Measurements from ENCODE around the gene HOXC10.

The HOXC10 gene

DNA sequence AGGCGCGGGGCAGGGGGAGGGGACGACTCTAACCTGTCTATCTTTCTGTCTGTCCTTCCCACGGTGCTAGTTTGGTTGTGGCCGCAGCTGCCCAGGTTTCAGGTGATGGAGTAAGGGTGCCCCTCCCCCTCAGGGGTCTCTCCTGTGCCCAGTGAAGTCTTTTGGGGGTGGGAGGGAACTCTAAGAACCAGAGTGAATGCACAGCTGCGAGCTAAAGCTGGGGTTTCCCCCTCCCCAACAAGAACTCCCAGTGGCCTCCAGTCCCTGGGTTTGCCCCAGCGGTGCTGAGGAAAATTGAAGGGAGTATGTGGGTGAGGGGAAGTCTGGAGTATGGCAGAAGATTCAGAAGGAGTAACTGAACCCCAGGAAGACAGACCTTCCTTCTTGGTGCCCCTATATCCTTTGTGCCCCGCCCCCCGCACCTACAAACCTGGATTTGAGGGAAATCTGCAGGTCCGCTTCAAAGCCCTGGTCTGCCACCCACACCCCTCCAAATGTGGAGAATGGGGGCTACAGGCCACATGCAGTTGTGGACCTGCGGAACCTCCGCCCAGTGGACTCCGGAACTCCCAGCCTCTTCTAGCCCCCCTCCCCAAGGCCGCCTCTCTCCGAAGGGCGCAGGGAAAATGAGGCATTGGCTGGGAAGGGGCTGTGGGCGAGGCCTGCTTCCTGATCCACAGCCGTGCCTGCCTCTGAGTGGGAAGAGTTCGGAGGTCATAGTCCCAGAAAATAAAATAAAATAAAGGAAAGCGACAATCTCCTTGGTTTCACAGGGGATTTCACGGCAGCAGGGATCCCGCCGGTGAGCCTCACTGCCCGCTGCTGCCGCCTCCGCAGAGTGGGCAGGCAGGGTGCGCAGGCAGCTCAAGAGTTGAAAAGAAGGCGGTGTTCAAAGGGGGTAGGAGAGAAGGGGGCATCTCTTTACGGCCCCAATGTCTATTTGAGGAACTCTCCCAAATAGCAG is 11.6 kb downstream of the HOXC10 start:
- H3K23ac ChIP-seq (ENCODE audit: low read length): no peak overlapping the region
- H3K14ac ChIP-seq (ENCODE audit: low read length): no peak overlapping the region
- H2BK120ac ChIP-seq (ENCODE audit: insufficient read depth, low read length, poor library complexity): no peak overlapping the region
- H3K9me3 ChIP-seq (ENCODE audit: insufficient read depth, low read depth, low read length): peaks cover 21% of the 10 kb centered on the region
- H2AFZ ChIP-seq (ENCODE audit: insufficient read depth, low read length, poor library complexity): no peak overlapping the region
- no peak overlapping the region for H3K4me2 ChIP-seq (ENCODE audit: low read length)
- H4K91ac ChIP-seq (ENCODE audit: low read depth, low read length): no peak overlapping the region
- peaks cover 0 to 11% of the 10 kb centered on the region in 2 experiments for H3K4me1 ChIP-seq (ENCODE audit: control insufficient read depth in 1 of 2, insufficient read depth in 2 of 2, low read length in 2 of 2)
- no peak overlapping the region for H3K4me3 ChIP-seq (ENCODE audit: low read depth, low read length)
- H3K4ac ChIP-seq (ENCODE audit: low read depth, low read length): no peak overlapping the region
- no peak for DNase-seq
- no peak overlapping the region for H3K27ac ChIP-seq (ENCODE audit: low read depth, low read length)
- H3K27me3 ChIP-seq (ENCODE audit: insufficient read depth, low read length): peaks cover 97% of the 10 kb centered on the region
- no peak overlapping the region for H2BK12ac ChIP-seq (ENCODE audit: low read length)
- no peak overlapping the region for H2AK5ac ChIP-seq (ENCODE audit: low read length)
- no peak overlapping the region for H4K12ac ChIP-seq (ENCODE audit: low read depth, low read length)
- WGBS (ENCODE audit: extremely low coverage, insufficient coverage, insufficient read length): no CpG with 5 or more reads among the region's 29 CpGs
- no peak overlapping the region for H2BK5ac ChIP-seq (ENCODE audit: low read depth, low read length, poor library complexity)
- H3K79me1 ChIP-seq (ENCODE audit: low read length): no peaks in the 10 kb centered on the region
- no peak overlapping the region for H3K18ac ChIP-seq (ENCODE audit: low read length)
- H3K79me2 ChIP-seq (ENCODE audit: control insufficient read depth, insufficient read depth, low read length, poor library complexity): no peaks in the 10 kb centered on the region
- no peak overlapping the region for H4K8ac ChIP-seq (ENCODE audit: low read depth, low read length)
- H3K9ac ChIP-seq (ENCODE audit: low read length): no peak overlapping the region
- no peaks in the 10 kb centered on the region for H3K36me3 ChIP-seq (ENCODE audit: control insufficient read depth in 1 of 2, insufficient read depth in 2 of 2, low read length in 2 of 2)

- H3K4me2 ChIP-seq (ENCODE audit: low read length): no peak overlapping the region
- H2BK5ac ChIP-seq (ENCODE audit: low read depth, low read length, poor library complexity): no peak overlapping the region
- H2AK5ac ChIP-seq (ENCODE audit: low read length): no peak overlapping the region
- no peak overlapping the region for H3K4me3 ChIP-seq (ENCODE audit: low read depth, low read length)
- no peak overlapping the region for H2BK12ac ChIP-seq (ENCODE audit: low read length)
- H3K79me1 ChIP-seq (ENCODE audit: low read length): no peaks in the 10 kb centered on the region
- H3K4ac ChIP-seq (ENCODE audit: low read depth, low read length): no peak overlapping the region
- no peak overlapping the region for H3K14ac ChIP-seq (ENCODE audit: low read length)
- DNase-seq: peak in 1 of 2 donors; percentile 15
- H3K27me3 ChIP-seq (ENCODE audit: insufficient read depth, low read length): peaks cover 97% of the 10 kb centered on the region
- H3K18ac ChIP-seq (ENCODE audit: low read length): no peak overlapping the region
- no peak overlapping the region for H4K91ac ChIP-seq (ENCODE audit: low read depth, low read length)
- no peak overlapping the region for H4K12ac ChIP-seq (ENCODE audit: low read depth, low read length)
- H3K27ac ChIP-seq (ENCODE audit: low read depth, low read length): no peak overlapping the region
- H2BK120ac ChIP-seq (ENCODE audit: insufficient read depth, low read length, poor library complexity): no peak overlapping the region
- no peak overlapping the region for H3K9ac ChIP-seq (ENCODE audit: low read length)
- H3K23ac ChIP-seq (ENCODE audit: low read length): no peak overlapping the region
- H3K4me1 ChIP-seq (ENCODE audit: control insufficient read depth in 1 of 2, insufficient read depth in 2 of 2, low read length in 2 of 2): peaks cover 0 to 11% of the 10 kb centered on the region in 2 experiments
- peaks cover 23% of the 10 kb centered on the region for H3K9me3 ChIP-seq (ENCODE audit: insufficient read depth, low read depth, low read length)
- no peaks in the 10 kb centered on the region for H3K79me2 ChIP-seq (ENCODE audit: control insufficient read depth, insufficient read depth, low read length, poor library complexity)
- WGBS (ENCODE audit: extremely low coverage, insufficient coverage, insufficient read length): no CpG with 5 or more reads among the region's 35 CpGs
- H3K36me3 ChIP-seq (ENCODE audit: control insufficient read depth in 1 of 2, insufficient read depth in 2 of 2, low read length in 2 of 2): no peaks in the 10 kb centered on the region
- H2AFZ ChIP-seq (ENCODE audit: insufficient read depth, low read length, poor library complexity): no peak overlapping the region
- no peak overlapping the region for H4K8ac ChIP-seq (ENCODE audit: low read depth, low read length)
Observed at GRCh38 chr12:53997204-53998109, 12.5 kb downstream of the HOXC10 start.

DNA sequence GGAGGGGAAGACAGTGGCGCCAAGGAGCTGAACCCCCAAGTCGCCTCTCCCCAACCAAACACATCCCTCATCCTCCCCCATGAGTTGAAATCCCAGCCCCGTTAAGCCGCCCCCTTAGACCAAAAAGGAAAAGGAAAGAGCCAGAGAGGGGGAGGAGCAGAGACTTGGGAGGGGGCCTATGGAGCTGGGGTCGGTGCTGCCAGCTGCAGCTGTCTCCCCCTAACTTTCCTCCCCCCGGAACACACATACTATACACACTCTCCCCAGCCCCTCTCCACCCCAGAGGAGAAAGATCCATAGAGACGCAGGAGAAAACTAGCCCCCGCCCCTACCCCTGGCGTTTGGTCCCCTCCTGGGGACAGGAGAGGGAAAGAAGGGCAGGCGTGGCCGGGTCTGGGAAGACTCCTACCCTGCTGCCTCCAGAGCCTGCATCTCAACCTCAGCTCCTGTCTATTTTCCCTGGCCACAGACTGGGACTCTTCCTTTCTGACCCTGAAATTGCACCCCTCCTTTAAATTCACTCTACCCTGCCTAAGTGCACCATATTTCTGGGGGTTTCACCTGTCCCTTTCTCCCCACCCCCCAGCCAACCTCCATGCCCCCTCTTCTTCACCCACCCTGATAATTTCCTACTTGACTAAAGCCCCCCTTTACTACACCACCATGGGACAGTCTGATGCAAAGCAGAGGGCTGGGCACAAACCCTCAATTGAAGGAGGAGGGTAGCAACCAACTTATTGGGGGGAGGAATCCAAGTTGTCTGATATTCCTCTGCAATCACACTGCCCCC is 13.4 kb downstream of the HOXC10 start:
- Histone ChIP-seq H3K27ac (ENCODE audit: low read depth, low read length) (no peak overlapping the region), H3K23ac (ENCODE audit: low read length) (no peak overlapping the region), H3K4me2 (ENCODE audit: low read length) (no peak overlapping the region), H3K4ac (ENCODE audit: low read depth, low read length) (no peak overlapping the region), H3K36me3 (ENCODE audit: control insufficient read depth in 1 of 2, insufficient read depth in 2 of 2, low read length in 2 of 2) (no peaks in the 10 kb centered on the region), H3K4me3 (ENCODE audit: low read depth, low read length) (no peak overlapping the region), H2AFZ (ENCODE audit: insufficient read depth, low read length, poor library complexity) (no peak overlapping the region), H3K9me3 (ENCODE audit: insufficient read depth, low read depth, low read length) (peaks cover 22% of the 10 kb centered on the region), H3K18ac (ENCODE audit: low read length) (no peak overlapping the region), H2BK120ac (ENCODE audit: insufficient read depth, low read length, poor library complexity) (no peak overlapping the region), H3K79me2 (ENCODE audit: control insufficient read depth, insufficient read depth, low read length, poor library complexity) (no peaks in the 10 kb centered on the region), H2AK5ac (ENCODE audit: low read length) (no peak overlapping the region), H3K9ac (ENCODE audit: low read length) (no peak overlapping the region), H3K14ac (ENCODE audit: low read length) (no peak overlapping the region), H3K27me3 (ENCODE audit: insufficient read depth, low read length) (peaks cover 99% of the 10 kb centered on the region), H3K4me1 (ENCODE audit: control insufficient read depth in 1 of 2, insufficient read depth in 2 of 2, low read length in 2 of 2) (peaks cover 0 to 11% of the 10 kb centered on the region in 2 experiments), H4K8ac (ENCODE audit: low read depth, low read length) (no peak overlapping the region), H4K91ac (ENCODE audit: low read depth, low read length) (no peak overlapping the region), H2BK5ac (ENCODE audit: low read depth, low read length, poor library complexity) (no peak overlapping the region), H3K79me1 (ENCODE audit: low read length) (no peaks in the 10 kb centered on the region), H2BK12ac (ENCODE audit: low read length) (no peak overlapping the region), H4K12ac (ENCODE audit: low read depth, low read length) (no peak overlapping the region)
- no CpG with 5 or more reads among the region's 11 CpGs for WGBS (ENCODE audit: extremely low coverage, insufficient coverage, insufficient read length)
- DNase-seq: no peak

- peaks cover 98% of the 10 kb centered on the region for H3K27me3 ChIP-seq (ENCODE audit: insufficient read depth, low read length)
- no peak overlapping the region for H4K8ac ChIP-seq (ENCODE audit: low read depth, low read length)
- peaks cover 19% of the 10 kb centered on the region for H3K9me3 ChIP-seq (ENCODE audit: insufficient read depth, low read depth, low read length)
- H4K91ac ChIP-seq (ENCODE audit: low read depth, low read length): no peak overlapping the region
- H3K27ac ChIP-seq (ENCODE audit: low read depth, low read length): no peak overlapping the region
- H2AFZ ChIP-seq (ENCODE audit: insufficient read depth, low read length, poor library complexity): no peak overlapping the region
- H3K14ac ChIP-seq (ENCODE audit: low read length): no peak overlapping the region
- no peak overlapping the region for H3K9ac ChIP-seq (ENCODE audit: low read length)
- WGBS (ENCODE audit: extremely low coverage, insufficient coverage, insufficient read length): no CpG with 5 or more reads among the region's 13 CpGs
- H2BK12ac ChIP-seq (ENCODE audit: low read length): no peak overlapping the region
- no peaks in the 10 kb centered on the region for H3K36me3 ChIP-seq (ENCODE audit: control insufficient read depth in 1 of 2, insufficient read depth in 2 of 2, low read length in 2 of 2)
- no peak overlapping the region for H2BK120ac ChIP-seq (ENCODE audit: insufficient read depth, low read length, poor library complexity)
- no peak overlapping the region for H2AK5ac ChIP-seq (ENCODE audit: low read length)
- H3K79me2 ChIP-seq (ENCODE audit: control insufficient read depth, insufficient read depth, low read length, poor library complexity): no peaks in the 10 kb centered on the region
- DNase-seq: no peak
- peaks cover 0 to 11% of the 10 kb centered on the region in 2 experiments for H3K4me1 ChIP-seq (ENCODE audit: control insufficient read depth in 1 of 2, insufficient read depth in 2 of 2, low read length in 2 of 2)
- no peak overlapping the region for H3K18ac ChIP-seq (ENCODE audit: low read length)
- H3K4me2 ChIP-seq (ENCODE audit: low read length): no peak overlapping the region
- no peak overlapping the region for H3K4me3 ChIP-seq (ENCODE audit: low read depth, low read length)
- no peak overlapping the region for H3K4ac ChIP-seq (ENCODE audit: low read depth, low read length)
- no peak overlapping the region for H3K23ac ChIP-seq (ENCODE audit: low read length)
- no peak overlapping the region for H2BK5ac ChIP-seq (ENCODE audit: low read depth, low read length, poor library complexity)
- H3K79me1 ChIP-seq (ENCODE audit: low read length): no peaks in the 10 kb centered on the region
- no peak overlapping the region for H4K12ac ChIP-seq (ENCODE audit: low read depth, low read length)
Observed at GRCh38 chr12:53998900-53999236, 13.9 kb downstream of the HOXC10 start.

Data from trophoblast cell (in vitro differentiated cells and primary cell).